HepG2 (cell line): ENCODE measurements around the gene IER2. TPM values are rescaled to one million over a fixed set of nuclear protein-coding genes. Genes with fewer than 3 reads are reported as not detected.

Experiments used
- ATAC-seq: fragments of 200-7000 bp; cut with Tn5 transposase; 3 replicates; pipeline ENCODE4 v1.9.1; 2020; ENCODE audit warnings: mild to moderate bottlenecking, moderate library complexity
- BruUV-seq: library from RNA; stranded (reverse); fragments of 400-500 nt; replicated peaks from 2 replicates; lab custom pipeline; 2021; lab: Mats Ljungman, UMichigan
- CTCF ChIA-PET: fragments of 300-600 bp; formaldehyde crosslinking; extraction: SDS; loops from one replicate; lab custom pipeline; 2021; ENCODE audit warnings: low total read pairs, inconsistent platforms, low intra/inter-chr PET ratio; lab: Yijun Ruan, JAX
- POLR2A ChIA-PET: fragments of 350-600 bp; sonication (Branson Sonifier 250); formaldehyde crosslinking; loops from one replicate; lab custom pipeline; 2020; ENCODE audit warnings: antibody characterized with exemption, inconsistent platforms; lab: Yijun Ruan, JAX
- DNase-seq: peaks from one replicate; pipeline ENCODE4 v3.0.0-alpha.2; 2015; ENCODE audit warnings: low spot score
- FAIRE-seq: peaks from 3 replicates; lab custom pipeline; 2011; peaks lifted over from hg19 to GRCh38; lab: Jason Lieb, UNC
- H2AFZ ChIP-seq: one replicate; pipeline ENCODE4 v1.6.1; 2011; ENCODE audit warnings: low read length, inconsistent platforms
- H3K27ac ChIP-seq: fragments of 300-600 bp; 3 replicates; pipeline ENCODE4 v1.8.0; 2011; ENCODE audit warnings: mixed run types, mild to moderate bottlenecking, mixed read lengths, low read length, inconsistent platforms; ENCODE audit not compliant: insufficient read depth; ENCODE audit errors: extremely low read length
- H3K27me3 ChIP-seq, 2 experiments: fragments of 200-600 bp in 1 of 2; 2 replicates in 1 of 2; 3 replicates in 1 of 2; pipeline versions ENCODE4 v1.6.0 to v1.8.0; 2011; ENCODE audit warnings: low read length in 2 of 2, mild to moderate bottlenecking in 2 of 2, moderate library complexity in 2 of 2, inconsistent platforms in 1 of 2; ENCODE audit not compliant: insufficient read depth in 2 of 2, control insufficient read depth in 1 of 2
- H3K36me3 ChIP-seq, 2 experiments: fragments of 200-600 bp in 1 of 2; replicated peaks in 1 of 2; 2 replicates in 1 of 2; 3 replicates in 1 of 2; pipeline versions ENCODE4 v1.5.1 to v1.8.0; 2011; ENCODE audit warnings: low read length in 2 of 2, inconsistent platforms in 1 of 2; ENCODE audit not compliant: insufficient read depth in 2 of 2, control insufficient read depth in 1 of 2
- H3K4me1 ChIP-seq: 2 replicates; pipeline ENCODE4 v1.5.1; 2012; ENCODE audit warnings: low read length, inconsistent platforms; ENCODE audit not compliant: insufficient read depth
- H3K4me2 ChIP-seq: 2 replicates; pipeline ENCODE4 v1.6.0; 2011; ENCODE audit warnings: low read depth, low read length, inconsistent platforms
- H3K4me3 ChIP-seq, 3 experiments: fragments of 200-600 bp in 1 of 3; sonication (generic), shearing (Covaris generic) in 1 of 3; replicated peaks in 1 of 3; 2 replicates each; pipeline ENCODE4 v1.5.1; 2011 to 2016; ENCODE audit warnings: low read length in 3 of 3, inconsistent platforms in 2 of 3, low read depth in 2 of 3, mild to moderate bottlenecking in 2 of 3, control low read depth in 1 of 3, mixed read lengths in 1 of 3; ENCODE audit not compliant: insufficient read depth in 1 of 3
- H3K79me2 ChIP-seq: one replicate; pipeline ENCODE4 v1.6.1; 2011; ENCODE audit warnings: low read length, inconsistent platforms; ENCODE audit not compliant: insufficient read depth
- H3K9ac ChIP-seq: 2 replicates; pipeline ENCODE4 v1.6.0; 2011; ENCODE audit warnings: mild to moderate bottlenecking, low read depth, low read length, inconsistent platforms; ENCODE audit not compliant: insufficient read depth
- H3K9me3 ChIP-seq: 2 replicates; pipeline ENCODE4 v1.5.1; 2012; ENCODE audit warnings: mild to moderate bottlenecking, low read length
- H4K20me1 ChIP-seq: 2 replicates; pipeline ENCODE4 v1.6.0; 2011; ENCODE audit warnings: inconsistent platforms, mild to moderate bottlenecking, low read length, moderate library complexity; ENCODE audit not compliant: insufficient read depth
- ADNP ChIP-seq: sonication (generic); formaldehyde crosslinking; IDR thresholded peaks from 2 replicates; pipeline ENCODE4 v1.4.0; 2020; ENCODE audit warnings: missing genetic modification reagents
- HDAC1 ChIP-seq: sonication (generic); formaldehyde crosslinking; IDR thresholded peaks from 2 replicates; pipeline ENCODE4 v1.5.1; 2020; ENCODE audit warnings: mild to moderate bottlenecking, missing genetic modification reagents
- SMARCC2 ChIP-seq: fragments of 450-650 bp; IDR thresholded peaks from 2 replicates; pipeline ENCODE4 v1.6.1; 2017; ENCODE audit warnings: antibody characterized with exemption, mild to moderate bottlenecking
- ZFP41 ChIP-seq: sonication (generic); formaldehyde crosslinking; IDR thresholded peaks from 2 replicates; pipeline ENCODE4 v1.4.0; 2020; ENCODE audit warnings: mild to moderate bottlenecking, missing genetic modification reagents, borderline replicate concordance
- ZNF343 ChIP-seq: sonication (generic); formaldehyde crosslinking; IDR thresholded peaks from 2 replicates; pipeline ENCODE4 v1.4.0; 2020; ENCODE audit warnings: mild to moderate bottlenecking, missing genetic modification reagents
- ZNF558 ChIP-seq: sonication (generic); formaldehyde crosslinking; IDR thresholded peaks from 2 replicates; pipeline ENCODE4 v1.9.0; 2022; ENCODE audit warnings: mild to moderate bottlenecking, missing genetic modification reagents, borderline replicate concordance
- WGBS: methylation state at CpG from one replicate; pipeline ENCODE4 v1.1.6; 2017; ENCODE audit warnings: low lambda C conversion rate; 5-methylcytosine and 5-hydroxymethylcytosine counted together
- in situ Hi-C: cut with HindIII; loops from 2 replicates; pipeline ENCODE4 v1.10.0; 2017; ENCODE audit warnings: low pct_unique_long_range_greater_than_20kb; ENCODE audit not compliant: extremely low pct_ligation_motif_present
- intact Hi-C: fragments of 100-400 bp; cut with micrococcal nuclease; formaldehyde crosslinking; loops from one replicate; pipeline ENCODE4 v1.10.0; 2022; ENCODE audit not compliant: unreplicated experiment
- polyA plus RNA-seq, 8 experiments: library from polyadenylated mRNA; depleted of rRNA in 3 of 8; stranded (reverse) in 7 of 8; unstranded in 1 of 8; fragments of >200 nt; fragmentation: Illumina TruSeq in 4 of 8; extraction: Trizol in 4 of 8; gene quantifications; 2 replicates each; pipeline versions ENCODE4 v1.2.1 to v1.2.3, GENCODE V29; 2011 to 2016; ENCODE audit warnings: low read depth in 4 of 8, missing spikeins in 1 of 8, mixed read lengths in 1 of 8; ENCODE audit not compliant: insufficient read depth in 1 of 8
- total RNA-seq, 5 experiments: library from RNA; depleted of rRNA; stranded (reverse); fragments of >200 nt; fragmentation: Illumina TruSeq; extraction: Trizol; gene quantifications; 2 replicates each; pipeline ENCODE4 v1.2.3, GENCODE V29; 2016; ENCODE audit warnings: low read depth in 1 of 5
- TF ChIP-seq, protein P1 (sequence below): sonication (generic); formaldehyde crosslinking; IDR thresholded peaks from 2 replicates; pipeline ENCODE4 v1.4.0; 2020; ENCODE audit warnings: missing genetic modification reagents

Gene IER2
- total and polyA plus RNA-seq, 2 of the 13 experiments (the other 11 are each of a cell fraction or from before 2014, with no cell fraction given) = 10.1 to 14.3 TPM

- TF ChIP-seq, protein P1, sequence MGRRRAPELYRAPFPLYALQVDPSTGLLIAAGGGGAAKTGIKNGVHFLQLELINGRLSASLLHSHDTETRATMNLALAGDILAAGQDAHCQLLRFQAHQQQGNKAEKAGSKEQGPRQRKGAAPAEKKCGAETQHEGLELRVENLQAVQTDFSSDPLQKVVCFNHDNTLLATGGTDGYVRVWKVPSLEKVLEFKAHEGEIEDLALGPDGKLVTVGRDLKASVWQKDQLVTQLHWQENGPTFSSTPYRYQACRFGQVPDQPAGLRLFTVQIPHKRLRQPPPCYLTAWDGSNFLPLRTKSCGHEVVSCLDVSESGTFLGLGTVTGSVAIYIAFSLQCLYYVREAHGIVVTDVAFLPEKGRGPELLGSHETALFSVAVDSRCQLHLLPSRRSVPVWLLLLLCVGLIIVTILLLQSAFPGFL (CRISPR knock-in tag) = no peak
- TF ChIP-seq HDAC1 (no peak), ZNF558 (CRISPR knock-in tag) (no peak), ZFP41 (CRISPR knock-in tag) (no peak), ZNF343 (no peak), ADNP (CRISPR knock-in tag) (no peak)
Measured at GRCh38 chr19:13121551-13122274, 28.5 kb upstream of the IER2 start (continued).

- ATAC-seq = no peak
- H3K9ac ChIP-seq = no peak overlapping the region
- no peak for FAIRE-seq
- TF ChIP-seq SMARCC2 = no peak
- TF ChIP-seq, all 625 proteins: peak for 0
- H3K9me3 ChIP-seq = no peaks in the 10 kb centered on the region
- no peak overlapping the region for H3K27ac ChIP-seq
- 98% methylated on average over 12 of the region's 13 CpGs for WGBS
- H3K4me1 ChIP-seq = peaks cover 32% of the 10 kb centered on the region
- ChIA-PET CTCF (no interaction called here), POLR2A (no interaction called here)
- H3K4me2 ChIP-seq = no peak overlapping the region
- peaks cover 70% of the 10 kb centered on the region for H3K79me2 ChIP-seq
- in situ Hi-C loops = no loop called here
- peaks cover 8 to 40% of the 10 kb centered on the region in 2 experiments; a peak in 4 of 5 replicates for H3K36me3 ChIP-seq
- DNase-seq = no peak
- H3K4me3 ChIP-seq = no peak overlapping the region
- H3K27me3 ChIP-seq = no peaks in the 10 kb centered on the region
- peaks cover 22% of the 10 kb centered on the region for H4K20me1 ChIP-seq
- H2AFZ ChIP-seq = no peak overlapping the region
- BruUV-seq = no TSS peak
- intact Hi-C loops = no loop called here
Measured at GRCh38 chr19:13122275-13122878, 27.8 kb upstream of the IER2 start.
